ENCODE results near the gene ETS1.

Gene ETS1

DNA sequence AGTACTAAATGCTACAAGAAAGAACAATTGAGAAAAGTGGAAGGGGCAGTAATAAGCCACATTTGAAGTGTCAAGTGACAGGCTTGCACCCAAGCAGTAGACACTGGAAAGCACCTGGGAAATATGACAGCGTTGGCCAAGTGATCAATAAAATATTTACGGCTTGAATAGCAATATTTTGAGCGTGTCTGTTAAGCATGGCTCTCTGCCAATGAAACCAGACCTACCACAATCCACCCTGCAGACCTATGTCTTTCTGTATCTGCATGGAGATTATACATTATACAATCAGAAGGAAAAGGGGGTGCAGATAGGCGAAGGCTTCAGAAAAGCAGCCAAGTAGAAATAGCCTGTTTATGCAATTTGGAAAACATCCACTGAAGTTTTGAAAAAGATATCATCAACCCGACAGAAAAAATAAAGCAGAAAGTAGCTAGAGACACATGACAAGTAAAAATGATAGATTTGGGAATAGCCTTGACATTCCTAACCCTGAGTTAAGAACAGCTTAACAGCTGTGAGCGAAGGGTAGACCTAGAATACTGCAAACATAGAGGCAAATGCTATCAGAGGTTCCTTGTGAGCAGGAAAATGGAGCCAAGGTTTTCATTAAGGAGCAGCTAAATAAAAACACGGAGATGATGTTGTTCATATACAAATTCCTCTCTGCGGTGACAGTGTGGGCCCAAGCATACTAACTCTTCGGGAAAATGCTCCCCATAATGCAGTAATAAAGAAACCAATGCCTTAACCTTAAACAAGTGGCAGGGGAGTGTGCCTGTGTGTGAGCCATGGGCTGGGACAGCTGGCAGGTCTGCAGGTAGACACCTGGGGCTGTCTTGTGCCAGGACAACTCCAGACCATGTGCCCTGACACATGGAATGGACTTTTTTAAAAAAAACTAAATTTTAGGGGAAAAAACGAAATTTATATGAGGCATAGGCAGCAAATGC is 71.3 kb downstream of the ETS1 start:
- DNase-seq, result no peak

DNA sequence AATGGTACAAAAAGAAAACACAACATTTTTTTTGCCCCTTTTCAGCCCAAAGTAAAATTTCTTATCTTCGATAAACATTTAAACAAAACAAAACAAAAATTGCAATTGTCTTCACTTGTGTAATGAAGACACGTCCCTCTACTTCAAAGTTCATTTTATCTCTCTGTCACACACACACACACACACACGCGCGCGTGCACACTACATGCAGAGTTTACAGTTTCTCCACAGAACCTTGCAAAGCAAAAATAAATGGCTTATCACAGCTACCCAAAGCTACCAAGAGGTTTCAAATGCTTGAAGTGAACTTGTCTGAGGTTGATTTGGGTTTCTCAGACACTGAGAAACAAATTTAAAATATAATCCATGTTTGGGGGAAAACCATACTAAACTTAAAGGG is 72.3 kb downstream of the ETS1 start:
- DNase-seq, result no peak

DNA sequence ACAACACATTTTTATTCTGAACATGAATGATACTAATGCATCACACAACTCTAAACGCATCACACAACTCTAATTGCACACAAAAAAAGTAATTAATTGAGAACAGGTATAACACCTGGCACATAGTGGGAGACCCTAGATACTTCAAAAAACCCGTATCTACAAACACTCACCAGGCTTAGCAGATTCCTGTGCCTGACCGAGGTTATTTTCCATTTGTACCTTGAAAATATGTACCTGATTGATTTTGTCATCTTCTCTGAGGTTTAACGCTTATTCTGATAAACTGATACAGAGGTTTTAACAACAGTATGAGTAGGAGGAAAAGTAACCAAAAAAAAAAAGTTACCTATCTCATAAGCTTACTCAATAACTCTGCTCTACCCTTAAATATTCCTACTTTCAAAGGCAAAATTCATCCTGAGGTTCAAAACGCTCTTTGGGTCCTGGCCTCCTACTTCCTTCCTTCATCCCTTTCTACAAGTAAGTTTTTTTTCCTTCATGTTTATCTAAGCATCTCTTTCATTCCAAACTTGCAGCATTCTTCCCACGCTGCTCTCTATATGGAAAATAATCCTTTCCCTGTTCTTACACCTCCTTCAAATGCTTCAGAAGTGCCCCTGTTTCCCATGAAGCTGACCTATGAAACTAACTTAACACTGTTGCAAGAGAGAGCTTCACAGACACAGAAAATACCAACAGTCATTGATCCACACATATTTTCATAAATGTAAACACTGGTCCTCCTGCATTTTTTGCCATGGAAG is 73.3 kb downstream of the ETS1 start:
- no peak for DNase-seq

- no peak for DNase-seq
Observed at GRCh38 chr11:128512474-128512996, 74.8 kb downstream of the ETS1 start.

- no peak for DNase-seq
Observed at GRCh38 chr11:128511712-128512111, 75.6 kb downstream of the ETS1 start.

DNA sequence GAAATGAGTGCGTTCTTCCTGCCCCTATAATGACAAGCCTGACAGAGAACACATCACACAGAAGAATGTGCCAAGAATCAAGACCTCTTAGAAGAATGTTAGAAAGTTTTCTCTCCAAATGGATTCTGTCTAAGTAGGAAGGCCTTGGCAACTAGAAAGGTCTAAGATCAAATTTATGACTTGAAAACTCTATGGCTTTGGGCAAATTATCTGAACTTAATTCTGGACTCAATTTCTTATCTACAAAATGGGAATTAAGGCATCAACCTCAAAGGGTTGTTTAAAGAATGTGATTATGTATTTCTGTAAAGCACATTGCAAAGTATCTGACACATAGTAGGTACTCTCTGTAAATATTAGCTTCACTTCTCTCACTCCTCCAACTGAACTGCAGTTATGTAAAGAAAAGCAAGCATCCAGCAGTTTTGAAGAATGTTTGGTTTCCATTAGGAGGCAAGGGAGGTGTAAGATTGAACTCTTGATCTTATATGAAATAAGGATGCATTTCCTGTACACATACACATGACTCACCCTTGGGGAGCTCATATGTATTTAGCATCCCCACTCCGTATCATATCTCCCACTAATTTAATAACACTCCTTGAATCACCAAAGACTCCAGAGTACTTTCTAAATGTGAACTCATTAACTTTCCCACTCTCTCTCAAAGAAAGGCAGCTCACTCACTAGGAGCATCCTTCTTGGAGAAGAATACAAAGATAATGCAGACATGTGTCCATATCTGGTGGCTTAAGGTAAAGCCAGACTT is 77.6 kb downstream of the ETS1 start:
- no peak for DNase-seq

GRCh38 chr11:128508770-128509510 is 78.4 kb downstream of the ETS1 start:
- no peak for DNase-seq

DNA sequence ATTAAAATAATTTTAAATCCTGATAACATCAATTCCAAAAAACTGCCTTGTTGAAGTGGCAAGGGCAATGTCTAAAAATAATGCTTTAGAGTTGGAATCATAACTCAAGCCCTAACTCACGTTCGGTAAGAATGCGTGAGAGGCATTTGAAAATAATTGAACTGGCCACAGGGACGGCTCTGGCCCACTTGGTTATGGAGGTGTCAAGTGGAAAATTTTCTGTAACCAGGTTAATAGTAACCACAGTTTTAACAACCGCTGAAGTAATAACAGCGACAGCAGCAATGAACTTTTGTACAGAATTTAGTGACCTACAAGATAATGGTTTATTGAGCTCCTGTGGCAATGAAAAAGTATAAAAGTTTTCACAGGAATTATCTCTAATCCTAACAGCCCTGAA is 79.4 kb downstream of the ETS1 start:
- DNase-seq, result no peak

- DNase-seq, result no peak
Observed at GRCh38 chr11:128506999-128507611, 80.3 kb downstream of the ETS1 start.

DNA sequence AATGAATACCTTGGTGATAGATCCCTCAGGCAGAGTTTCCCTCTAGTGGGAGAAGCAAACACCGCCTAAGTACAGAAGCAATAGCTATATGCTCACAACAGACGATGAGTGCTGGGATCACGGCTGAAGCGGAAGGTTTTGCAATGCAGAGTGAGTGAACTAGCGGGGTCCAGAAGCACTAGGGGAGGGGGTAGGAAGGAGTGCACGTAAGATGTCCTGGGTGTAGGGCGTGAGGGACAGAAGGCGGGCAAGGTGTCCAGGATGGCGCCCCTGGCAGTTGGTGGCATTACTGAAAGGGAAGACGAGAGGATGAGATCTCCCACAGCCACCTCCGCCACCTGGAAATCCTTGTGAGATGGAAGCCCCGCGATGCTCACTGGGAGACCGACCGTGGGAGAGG is 81.0 kb downstream of the ETS1 start:
- no peak for DNase-seq

DNA sequence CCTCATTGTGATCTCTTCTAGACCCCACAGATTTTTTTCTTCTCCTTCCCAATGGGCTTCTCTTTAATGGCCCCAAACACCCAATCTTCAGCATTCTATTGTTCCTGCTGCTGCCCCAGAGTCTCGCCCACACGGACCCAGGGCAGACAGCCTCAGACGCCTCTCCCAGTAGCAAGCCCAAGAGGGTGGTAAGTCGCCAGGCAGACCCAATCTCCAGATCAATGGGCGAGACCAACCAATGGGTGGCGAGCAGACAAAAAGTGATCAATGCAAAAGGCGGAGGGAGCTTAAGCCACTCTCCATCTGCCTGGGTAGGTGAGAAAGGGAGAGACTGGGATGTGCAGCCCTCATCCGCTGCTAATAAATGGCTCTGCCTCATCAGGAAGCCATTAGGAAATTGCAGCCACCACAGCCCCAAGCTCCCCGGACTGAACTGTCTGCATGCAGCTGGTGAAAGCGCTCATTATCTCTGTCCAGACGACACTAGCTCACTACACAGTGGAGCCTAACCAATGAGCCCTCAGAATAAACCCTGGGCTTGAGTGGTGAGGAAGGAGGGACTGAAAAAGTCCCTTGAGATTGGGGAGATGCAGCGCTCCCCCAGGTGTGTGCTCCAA is 81.8 kb downstream of the ETS1 start:
- DNase-seq, result no peak

GRCh38 chr11:128504486-128504885 is 82.9 kb downstream of the ETS1 start:
- DNase-seq, result no peak

DNA sequence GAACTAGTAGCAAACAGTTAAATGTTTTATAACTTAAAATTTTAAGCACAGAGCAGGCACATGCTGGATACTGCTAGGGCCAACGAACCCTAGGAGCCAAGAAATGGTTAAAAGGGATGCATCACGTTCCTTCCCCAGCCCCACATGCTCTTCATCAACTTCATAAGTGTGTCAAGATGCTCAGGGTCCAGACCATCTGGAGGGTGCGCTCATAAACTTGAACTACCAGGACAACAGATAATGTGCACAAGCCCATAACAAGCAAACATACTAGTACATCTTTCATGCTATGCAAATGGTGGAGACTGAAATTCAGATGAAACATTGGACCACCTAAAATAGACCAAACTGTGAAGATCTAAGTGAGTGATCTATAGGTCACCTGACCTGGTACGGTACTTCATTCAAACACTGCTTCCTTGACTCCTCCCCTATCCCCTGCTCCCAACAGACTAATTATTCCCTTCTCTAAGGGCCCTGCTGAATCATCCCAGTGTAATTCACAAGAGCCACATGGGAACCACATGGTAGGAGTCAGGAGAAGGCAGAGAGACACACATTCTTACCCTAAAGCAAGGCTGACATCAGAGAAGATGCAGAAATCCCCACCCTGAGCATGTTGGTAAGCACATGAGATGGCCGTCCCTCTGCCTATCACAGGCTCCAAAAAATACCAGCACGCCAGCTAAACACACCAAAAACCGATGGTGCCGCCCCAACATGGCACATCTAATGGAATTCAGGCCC is 83.9 kb downstream of the ETS1 start:
- DNase-seq, result no peak

DNA sequence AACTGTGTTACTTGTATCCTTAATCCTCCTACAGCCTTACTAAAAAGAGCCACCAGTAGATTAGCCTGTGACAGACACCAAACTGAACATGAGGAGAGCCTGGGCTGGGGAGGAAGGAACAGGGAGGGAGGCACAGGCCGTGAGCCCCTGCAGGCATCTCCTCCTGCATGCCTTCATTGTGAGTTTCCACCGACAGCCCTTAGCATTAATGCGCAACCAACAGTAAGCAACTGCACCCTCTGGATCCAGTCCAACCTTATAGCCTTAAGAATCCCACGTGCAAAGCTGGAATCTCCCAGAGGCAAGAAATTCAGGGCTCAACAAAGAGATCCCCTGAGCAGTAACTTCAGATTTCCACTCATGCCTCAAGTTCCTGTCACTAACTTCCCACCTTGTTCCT is 84.6 kb downstream of the ETS1 start:
- no peak for DNase-seq

DNA sequence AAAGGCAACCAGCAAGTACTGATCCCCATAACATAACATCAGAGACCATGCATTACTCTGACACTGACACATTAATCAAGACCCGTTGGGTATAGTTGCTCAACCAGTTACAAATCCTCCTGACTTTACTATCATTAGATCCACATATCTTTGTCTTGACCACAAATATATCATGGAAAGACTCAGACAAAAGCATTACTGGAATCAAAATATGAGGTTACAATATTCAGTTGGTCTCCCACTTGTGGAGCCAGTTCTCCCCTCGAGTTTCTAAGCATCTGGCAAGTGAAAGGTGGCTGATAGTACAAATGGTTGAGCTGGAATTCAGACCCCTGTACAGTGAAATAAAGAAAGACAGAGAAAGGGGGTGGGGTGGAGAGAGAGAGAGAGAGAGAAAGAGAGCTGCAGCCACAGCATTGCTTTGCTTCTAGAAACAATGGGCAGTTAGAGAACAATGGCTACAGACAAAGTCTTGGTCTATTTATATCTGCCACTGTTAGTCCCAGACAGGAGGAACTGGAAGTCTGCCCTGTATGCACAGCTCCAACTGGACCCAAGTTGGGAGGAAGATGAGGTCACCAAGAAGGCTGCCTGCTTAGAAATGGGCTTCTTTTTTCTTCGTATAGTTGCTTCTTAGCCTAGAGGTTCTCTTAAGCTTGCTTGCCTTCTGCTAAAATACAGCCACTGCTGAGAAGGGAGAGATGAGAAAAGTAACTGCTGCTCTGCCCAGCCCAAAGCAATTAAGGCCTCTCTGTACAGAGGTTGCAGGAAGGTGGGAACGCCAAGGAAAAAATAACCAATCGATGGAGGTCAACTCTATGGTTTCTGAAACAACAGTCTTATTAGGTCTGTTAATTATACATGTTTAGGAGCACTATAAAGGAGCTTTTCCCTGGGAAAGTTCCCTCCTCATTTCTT is 85.5 kb downstream of the ETS1 start:
- DNase-seq, result no peak

DNA sequence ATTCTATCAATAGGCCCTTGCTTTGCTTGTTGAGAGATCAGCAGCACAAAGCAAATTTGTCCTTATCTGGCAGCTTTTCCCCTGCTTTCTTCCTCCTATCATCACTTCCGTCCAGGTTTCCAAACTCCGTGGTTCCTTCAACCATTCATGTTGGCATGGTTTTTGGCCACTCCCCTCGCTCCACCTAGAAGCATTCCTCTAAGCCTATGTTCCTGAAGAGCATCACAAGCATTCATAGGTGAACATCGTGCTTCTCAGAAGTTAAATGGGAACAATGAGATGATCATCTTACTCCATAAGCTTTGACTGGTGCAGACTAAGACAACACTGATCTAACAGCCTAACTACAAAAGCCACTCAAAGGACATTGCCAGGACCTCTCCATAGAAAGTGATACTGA is 86.3 kb downstream of the ETS1 start:
- DNase-seq, result no peak

GRCh38 chr11:128500493-128500892 is 86.9 kb downstream of the ETS1 start:
- DNase-seq, result no peak

- DNase-seq, result no peak
Observed at GRCh38 chr11:128499613-128500253, 87.6 kb downstream of the ETS1 start.

- DNase-seq, result no peak
Observed at GRCh38 chr11:128498721-128499245, 88.6 kb downstream of the ETS1 start.

Data from NCI-H446 treated with DMSO at 0.1 percent for 48 hours (cell line).